ENCODE data around the gene KIF12.

The KIF12 gene

GRCh38 chr9:114102484-114102883 is 3.4 kb upstream of the KIF12 start:
- DNase-seq: peak; percentile 5

- DNase-seq: no peak
Measured at GRCh38 chr9:114100536-114100935, 1.4 kb upstream of the KIF12 start.

GRCh38 chr9:114099669-114100270 is 678 bp upstream of the KIF12 start:
- peak; percentile 84 for DNase-seq

GRCh38 chr9:114098021-114098935 is 814 bp downstream of the KIF12 start:
- DNase-seq: peak; percentile 68

- peak; percentile 16 for DNase-seq
Measured at GRCh38 chr9:114097613-114098020, 1.5 kb downstream of the KIF12 start.

GRCh38 chr9:114096866-114097612 is 2.1 kb downstream of the KIF12 start:
- DNase-seq: no peak

GRCh38 chr9:114096041-114096511 is 3.0 kb downstream of the KIF12 start:
- no peak for DNase-seq

- no peak for DNase-seq
Measured at GRCh38 chr9:114094971-114095370, 4.1 kb downstream of the KIF12 start.

GRCh38 chr9:114093761-114094505 is 5.2 kb downstream of the KIF12 start:
- DNase-seq: no peak

GRCh38 chr9:114093031-114093471 is 6.0 kb downstream of the KIF12 start:
- DNase-seq: no peak

GRCh38 chr9:114092336-114092735 is 6.8 kb downstream of the KIF12 start:
- no peak for DNase-seq

GRCh38 chr9:114091711-114092110 is 7.4 kb downstream of the KIF12 start:
- no peak for DNase-seq

GRCh38 chr9:114090798-114091197 is 8.3 kb downstream of the KIF12 start:
- DNase-seq: no peak

GRCh38 chr9:114089206-114089840 is 9.8 kb downstream of the KIF12 start:
- no peak for DNase-seq

- DNase-seq: no peak
Measured at GRCh38 chr9:114088571-114089170, 10.4 kb downstream of the KIF12 start.

GRCh38 chr9:114087721-114088120 is 11.4 kb downstream of the KIF12 start:
- DNase-seq: no peak

- DNase-seq: no peak
Measured at GRCh38 chr9:114086607-114087006, 12.5 kb downstream of the KIF12 start.

GRCh38 chr9:114086009-114086408 is 13.1 kb downstream of the KIF12 start:
- DNase-seq: no peak

GRCh38 chr9:114085387-114085789 is 13.7 kb downstream of the KIF12 start:
- no peak for DNase-seq

GRCh38 chr9:114084282-114085073 is 14.6 kb downstream of the KIF12 start:
- DNase-seq: no peak

GRCh38 chr9:114083666-114084065 is 15.4 kb downstream of the KIF12 start:
- DNase-seq: no peak

Measured in NCI-H1694 treated with DMSO at 0.1 percent for 48 hours (cell line).